LNCAP (cell line): ENCODE measurements around the gene MYH9.

Experiments
- TF ChIP-seq, protein P1 (sequence below): fragments of 450-650 bp; IDR thresholded peaks from 2 replicates; pipeline ENCODE4 v1.5.1; 2017; ENCODE audit warnings: mild to moderate bottlenecking

The MYH9 gene

DNA sequence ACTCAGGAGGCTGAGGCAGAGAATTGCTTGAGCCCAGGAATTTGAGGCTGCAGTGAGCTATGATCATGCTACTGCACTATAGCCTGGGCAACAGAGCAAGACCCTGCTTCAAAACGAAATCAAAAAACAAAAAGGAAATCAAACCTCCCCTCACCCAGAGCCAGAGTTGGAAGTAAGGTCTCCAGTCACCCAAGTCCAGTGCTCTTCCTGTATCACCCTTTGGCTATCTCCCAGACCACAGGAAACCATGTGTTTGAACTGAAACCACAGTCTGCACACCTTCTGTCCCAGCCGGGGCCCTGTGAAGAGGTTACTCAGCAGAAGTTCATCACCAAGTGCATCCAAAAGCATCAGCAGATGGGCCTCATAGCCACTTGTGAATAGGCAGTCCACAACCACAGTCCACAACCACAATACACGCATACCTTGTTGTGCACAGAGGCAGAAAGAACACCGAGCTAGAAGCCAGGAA lies 4.6 kb downstream of the MYH9 start:
- TF ChIP-seq, protein P1, sequence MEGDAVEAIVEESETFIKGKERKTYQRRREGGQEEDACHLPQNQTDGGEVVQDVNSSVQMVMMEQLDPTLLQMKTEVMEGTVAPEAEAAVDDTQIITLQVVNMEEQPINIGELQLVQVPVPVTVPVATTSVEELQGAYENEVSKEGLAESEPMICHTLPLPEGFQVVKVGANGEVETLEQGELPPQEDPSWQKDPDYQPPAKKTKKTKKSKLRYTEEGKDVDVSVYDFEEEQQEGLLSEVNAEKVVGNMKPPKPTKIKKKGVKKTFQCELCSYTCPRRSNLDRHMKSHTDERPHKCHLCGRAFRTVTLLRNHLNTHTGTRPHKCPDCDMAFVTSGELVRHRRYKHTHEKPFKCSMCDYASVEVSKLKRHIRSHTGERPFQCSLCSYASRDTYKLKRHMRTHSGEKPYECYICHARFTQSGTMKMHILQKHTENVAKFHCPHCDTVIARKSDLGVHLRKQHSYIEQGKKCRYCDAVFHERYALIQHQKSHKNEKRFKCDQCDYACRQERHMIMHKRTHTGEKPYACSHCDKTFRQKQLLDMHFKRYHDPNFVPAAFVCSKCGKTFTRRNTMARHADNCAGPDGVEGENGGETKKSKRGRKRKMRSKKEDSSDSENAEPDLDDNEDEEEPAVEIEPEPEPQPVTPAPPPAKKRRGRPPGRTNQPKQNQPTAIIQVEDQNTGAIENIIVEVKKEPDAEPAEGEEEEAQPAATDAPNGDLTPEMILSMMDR, result no peak

DNA sequence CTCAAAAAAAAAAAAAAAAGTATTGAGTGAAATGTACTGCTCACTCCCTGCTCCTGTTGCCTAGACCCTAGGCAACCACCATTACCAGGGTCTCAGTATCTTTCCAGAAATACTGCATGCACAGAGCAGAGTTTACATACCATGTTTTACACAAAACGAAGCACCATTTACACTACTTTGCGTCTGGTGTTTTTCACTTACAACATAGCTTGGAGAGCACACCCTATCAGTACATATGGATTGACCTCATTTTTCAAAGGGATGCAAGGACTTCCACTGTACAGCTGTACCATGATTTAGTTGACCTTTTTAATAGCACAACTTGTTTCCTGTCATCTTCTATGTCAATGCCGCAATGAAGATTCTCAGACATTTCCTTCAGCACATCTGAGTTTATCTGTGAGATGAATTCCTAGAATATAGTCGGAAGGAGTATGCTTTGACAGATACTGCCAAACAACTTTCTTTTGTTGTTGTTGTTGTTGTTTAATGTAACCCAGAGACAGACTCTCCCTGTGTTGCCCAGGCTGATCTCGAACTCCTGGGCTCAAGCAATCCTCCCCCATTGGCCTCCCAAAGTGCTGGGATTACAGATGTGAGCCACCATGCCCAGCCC lies 6.1 kb downstream of the MYH9 start:
- TF ChIP-seq, protein P1, result no peak

DNA sequence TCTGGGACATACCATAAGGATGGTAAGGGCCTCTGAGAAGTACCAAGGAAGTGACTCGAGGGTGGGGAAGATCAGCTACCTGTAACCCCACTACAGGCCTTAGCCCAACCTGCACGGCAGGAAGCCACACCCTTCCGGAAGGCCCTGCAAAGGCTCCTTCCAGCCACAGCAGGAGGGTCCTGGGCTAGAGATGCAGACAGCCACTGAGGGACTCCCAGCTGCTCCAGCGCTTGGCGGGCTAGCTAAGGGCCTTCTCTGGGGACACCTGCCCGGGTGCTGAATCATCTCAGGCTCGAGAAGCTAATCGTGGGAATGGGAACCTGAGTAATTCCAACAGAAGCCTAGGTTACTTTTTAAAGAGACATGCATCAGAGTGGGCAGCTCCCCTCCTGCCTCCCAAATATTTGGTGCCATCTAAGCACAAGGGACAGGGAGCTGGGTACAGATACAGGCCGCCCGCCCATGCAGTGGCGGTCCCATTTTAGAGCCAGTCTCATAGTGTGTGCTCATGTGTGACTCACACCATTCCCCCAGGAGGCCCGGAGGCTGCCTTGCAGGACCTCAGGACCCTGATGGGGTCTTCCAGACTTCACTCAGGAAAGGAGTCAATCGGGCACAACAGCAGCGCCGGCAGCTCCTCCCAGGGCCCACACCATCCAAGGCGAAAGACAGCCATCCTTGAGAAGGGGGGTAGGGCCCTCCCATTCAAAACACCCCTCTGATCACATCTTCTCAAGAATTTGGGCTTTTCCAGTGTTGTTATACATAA lies 8.0 kb downstream of the MYH9 start:
- TF ChIP-seq, protein P1, result no peak

DNA sequence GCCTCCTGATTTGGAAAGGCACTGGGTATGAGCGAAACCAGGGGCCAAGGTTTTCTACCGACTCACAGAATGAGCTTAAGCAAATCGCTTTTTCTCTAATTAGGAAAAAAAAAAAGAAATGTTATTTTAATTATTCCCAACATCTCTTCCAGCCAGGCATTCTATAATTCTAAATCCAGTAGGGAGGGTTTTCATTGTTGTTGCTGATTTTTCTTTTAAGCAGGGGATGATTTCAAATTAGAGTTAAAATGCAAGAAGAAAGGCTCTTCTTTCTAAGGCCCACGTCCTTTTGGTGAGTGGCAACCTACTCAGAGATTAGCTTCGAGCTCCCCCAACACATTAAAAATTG lies 8.9 kb downstream of the MYH9 start:
- TF ChIP-seq, protein P1, result no peak

DNA sequence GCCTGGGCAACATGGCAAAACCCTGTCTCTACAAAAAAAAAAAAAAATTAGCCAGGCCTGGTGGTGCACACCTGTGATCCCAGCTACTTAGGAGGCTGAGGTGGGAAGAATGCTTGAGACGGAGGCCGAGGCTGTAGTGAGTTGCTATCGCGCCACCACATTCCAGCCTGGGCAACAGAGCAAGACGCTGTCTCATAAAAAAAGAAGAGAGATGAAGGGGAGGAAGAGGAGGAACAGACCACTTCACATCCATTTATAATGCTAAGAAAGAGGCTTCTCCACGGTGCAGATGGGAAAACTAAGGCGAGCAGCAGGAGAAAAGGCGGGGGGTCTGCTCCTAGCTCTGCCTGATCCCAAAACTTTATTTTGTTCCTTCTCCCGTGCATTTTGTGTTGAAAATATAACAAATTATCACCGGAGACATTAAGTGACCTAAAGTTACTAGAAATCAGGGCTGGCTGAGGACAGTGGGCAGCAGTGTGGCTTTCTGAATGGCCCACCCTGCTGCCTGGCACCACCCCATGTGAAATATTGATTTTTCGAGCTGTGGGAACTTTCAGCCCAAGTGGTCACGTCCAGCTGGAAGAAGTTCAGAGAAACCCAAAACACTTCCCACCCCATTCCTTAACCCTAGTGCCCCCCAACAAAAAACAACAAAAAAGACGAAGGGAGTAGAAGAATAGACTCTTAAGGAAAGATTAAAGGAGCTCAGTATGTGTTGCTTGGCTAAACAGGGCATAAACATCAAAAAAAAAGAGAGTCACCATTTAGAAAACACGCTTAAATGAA lies 9.5 kb downstream of the MYH9 start:
- TF ChIP-seq, protein P1, result no peak

DNA sequence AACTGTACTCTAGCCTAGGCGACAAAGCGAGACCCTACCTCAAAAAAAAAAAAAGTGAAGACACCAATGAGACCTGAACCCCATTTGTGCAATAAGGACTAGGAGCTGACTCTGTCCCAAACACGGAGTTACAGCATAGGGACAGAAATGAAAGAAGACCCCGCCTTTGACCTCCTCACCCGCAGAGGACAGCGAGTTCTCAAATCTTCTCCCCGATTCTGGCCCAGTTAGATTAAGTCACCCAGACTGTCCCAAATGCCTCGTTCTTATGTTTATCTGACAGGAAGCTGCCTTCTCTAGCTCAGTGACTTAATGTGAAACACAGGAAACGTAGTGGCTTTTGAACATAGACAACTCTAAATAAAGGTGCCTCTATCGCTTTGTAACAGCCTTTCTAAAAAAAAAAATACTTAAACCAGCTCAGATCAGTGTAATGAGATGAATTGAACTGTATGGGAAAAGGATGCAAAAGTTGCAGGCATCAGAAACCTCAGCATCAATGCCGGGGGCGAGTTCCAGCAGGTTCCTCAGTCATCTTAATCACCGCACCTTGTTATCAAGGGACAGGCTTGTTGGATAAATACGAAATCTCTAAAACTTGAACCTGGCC lies 10.6 kb downstream of the MYH9 start:
- TF ChIP-seq, protein P1, result no peak

DNA sequence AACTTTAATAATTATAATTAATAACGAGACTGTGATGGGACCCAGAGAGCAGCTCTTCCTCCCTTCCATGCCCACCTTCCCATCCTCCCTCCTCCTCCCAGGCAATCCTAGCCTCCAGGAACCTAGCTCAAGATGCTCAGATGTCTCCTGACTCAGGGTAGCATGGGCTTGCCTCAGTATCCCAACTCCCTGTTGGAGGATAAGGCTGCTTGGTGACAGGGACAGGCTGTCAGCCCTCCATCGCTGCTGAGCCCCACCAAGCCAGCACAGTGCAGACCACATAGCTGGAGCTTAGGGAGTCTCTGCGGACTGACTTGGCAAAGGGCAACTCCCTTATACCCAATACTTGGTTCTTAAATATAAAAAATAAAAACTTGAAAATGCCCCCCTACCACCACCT lies 11.5 kb downstream of the MYH9 start:
- TF ChIP-seq, protein P1, result no peak
